Measurements from ENCODE around the gene TNNT3.

The TNNT3 gene

GRCh38 chr11:1893581-1894359, 25.7 kb upstream of the TNNT3 start:
- no peak for TF ChIP-seq CTCF (IDR thresholded peaks at IDR 0.05; ENCODE audit: low read depth, low read length, missing control alignments)
- in situ Hi-C loops (cut with HindIII; ENCODE audit: low sequenced_read_pairs), result loop anchor here (10.0 kb wide), 1 partner anchor 209 kb away; no protein-coding TSS in a partner anchor
- no peak for DNase-seq (ENCODE audit: low read depth)
- no peak overlapping the region for H3K4me3 ChIP-seq (ENCODE audit: low read depth, low read length)

- DNase-seq (ENCODE audit: low read depth), result no peak
- in situ Hi-C loops (cut with HindIII; ENCODE audit: low sequenced_read_pairs), result loop anchor here (10.0 kb wide), 1 partner anchor 210 kb away; no protein-coding TSS in a partner anchor
- no peak for TF ChIP-seq CTCF (IDR thresholded peaks at IDR 0.05; ENCODE audit: low read depth, low read length, missing control alignments)
- H3K4me3 ChIP-seq (ENCODE audit: low read depth, low read length), result no peak overlapping the region
Observed at GRCh38 chr11:1894759-1895158, 24.7 kb upstream of the TNNT3 start.

GRCh38 chr11:1896468-1896867, 23.0 kb upstream of the TNNT3 start:
- in situ Hi-C loops (cut with HindIII; ENCODE audit: low sequenced_read_pairs), result loop anchor here (10.0 kb wide), 1 partner anchor 212 kb away; no protein-coding TSS in a partner anchor
- no peak for TF ChIP-seq CTCF (IDR thresholded peaks at IDR 0.05; ENCODE audit: low read depth, low read length, missing control alignments)
- no peak for DNase-seq (ENCODE audit: low read depth)
- no peak overlapping the region for H3K4me3 ChIP-seq (ENCODE audit: low read depth, low read length)

GRCh38 chr11:1896923-1897322, 22.6 kb upstream of the TNNT3 start:
- no peak for TF ChIP-seq CTCF (IDR thresholded peaks at IDR 0.05; ENCODE audit: low read depth, low read length, missing control alignments)
- in situ Hi-C loops (cut with HindIII; ENCODE audit: low sequenced_read_pairs), result loop anchor here (10.0 kb wide), 1 partner anchor 212 kb away; no protein-coding TSS in a partner anchor
- no peak for DNase-seq (ENCODE audit: low read depth)
- no peak overlapping the region for H3K4me3 ChIP-seq (ENCODE audit: low read depth, low read length)

GRCh38 chr11:1899090-1899489, 20.4 kb upstream of the TNNT3 start:
- in situ Hi-C loops (cut with HindIII; ENCODE audit: low sequenced_read_pairs), result loop anchor here (10.0 kb wide), 1 partner anchor 214 kb away; no protein-coding TSS in a partner anchor
- no peak for TF ChIP-seq CTCF (IDR thresholded peaks at IDR 0.05; ENCODE audit: low read depth, low read length, missing control alignments)
- DNase-seq (ENCODE audit: low read depth), result no peak

GRCh38 chr11:1899686-1900085, 19.8 kb upstream of the TNNT3 start:
- TF ChIP-seq CTCF (IDR thresholded peaks at IDR 0.05; ENCODE audit: low read depth, low read length, missing control alignments), result no peak
- no peak overlapping the region for H3K4me3 ChIP-seq (ENCODE audit: low read depth, low read length)
- in situ Hi-C loops (cut with HindIII; ENCODE audit: low sequenced_read_pairs), result loop anchor here (5.0 to 10.0 kb wide), 2 partner anchors 52 to 215 kb away; no protein-coding TSS in a partner anchor
- DNase-seq (ENCODE audit: low read depth), result no peak

More at GRCh38 chr11:1899090-1899489, 20.4 kb upstream of the TNNT3 start:
- no peak overlapping the region for H3K4me3 ChIP-seq (ENCODE audit: low read depth, low read length)
